ENCODE measurements around the gene ACAA2.
"Not testable (repeated sequence)": the region's sequence is repeated elsewhere in the genome, so short reads cannot be mapped to it uniquely, and the experiment has no call there.

Gene ACAA2

DNA sequence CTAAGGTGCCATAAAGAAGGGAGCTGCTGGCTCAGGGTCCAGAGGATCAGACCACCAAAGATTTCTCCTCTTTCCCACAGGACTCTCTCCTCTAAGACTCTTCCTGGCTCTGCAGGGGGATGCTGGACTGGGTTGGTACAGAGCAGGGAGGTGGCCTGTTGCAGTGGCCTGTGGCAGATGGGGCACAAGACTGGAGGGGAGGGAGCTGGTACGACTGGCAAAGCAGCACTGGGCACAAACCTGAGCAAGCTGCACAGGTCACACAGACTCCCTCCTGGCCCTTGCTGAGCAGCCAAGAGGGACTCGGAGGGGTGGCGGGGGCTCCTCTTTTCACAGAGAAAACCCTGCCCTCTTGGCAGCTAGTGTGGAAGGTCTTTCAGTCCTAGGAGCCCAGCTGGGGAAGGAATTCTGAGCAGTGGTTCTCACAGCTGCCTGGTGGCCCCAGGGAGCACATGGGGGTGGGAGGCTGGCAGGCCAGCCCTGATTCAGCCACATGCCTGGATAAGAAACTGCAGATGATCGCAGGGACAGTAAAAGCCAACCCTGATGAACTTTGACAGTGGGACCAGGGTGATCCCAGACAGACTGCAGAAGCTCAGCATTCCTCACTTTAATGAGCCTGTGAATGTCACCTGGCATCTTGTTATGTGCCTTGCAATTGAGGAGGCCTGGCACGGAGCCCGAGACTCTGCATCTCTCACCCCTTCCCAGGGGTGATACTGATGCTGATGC lies 32.5 kb upstream of the ACAA2 start:
- in situ Hi-C loops (cut with HindIII; ENCODE audit: low sequenced_read_pairs) = no loop called here

- in situ Hi-C loops (cut with HindIII; ENCODE audit: low sequenced_read_pairs) = no loop called here
Observed at GRCh38 chr18:49844903-49845302, 31.6 kb upstream of the ACAA2 start.

- in situ Hi-C loops (cut with HindIII; ENCODE audit: low sequenced_read_pairs) = no loop called here
Observed at GRCh38 chr18:49843778-49844625, 30.7 kb upstream of the ACAA2 start.

DNA sequence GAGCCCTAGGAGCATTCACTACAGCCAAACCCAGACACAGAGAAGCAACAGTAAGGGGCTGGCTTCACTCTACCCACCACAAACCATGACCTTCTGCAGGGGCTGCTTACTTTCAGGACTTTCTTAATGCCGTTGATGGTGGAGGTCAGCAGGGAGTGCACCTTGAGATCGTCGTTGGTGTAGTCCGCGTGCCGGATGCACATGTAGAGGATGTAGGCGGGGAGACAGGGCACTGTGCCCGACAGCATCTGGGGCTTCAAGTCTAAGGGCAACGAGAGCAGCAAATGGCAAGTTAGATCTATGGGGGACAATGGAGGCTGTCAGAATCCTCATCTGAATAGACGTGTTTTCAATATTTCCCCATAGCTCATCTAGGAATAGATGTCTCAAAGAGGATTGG lies 29.8 kb upstream of the ACAA2 start:
- in situ Hi-C loops (cut with HindIII; ENCODE audit: low sequenced_read_pairs) = no loop called here

DNA sequence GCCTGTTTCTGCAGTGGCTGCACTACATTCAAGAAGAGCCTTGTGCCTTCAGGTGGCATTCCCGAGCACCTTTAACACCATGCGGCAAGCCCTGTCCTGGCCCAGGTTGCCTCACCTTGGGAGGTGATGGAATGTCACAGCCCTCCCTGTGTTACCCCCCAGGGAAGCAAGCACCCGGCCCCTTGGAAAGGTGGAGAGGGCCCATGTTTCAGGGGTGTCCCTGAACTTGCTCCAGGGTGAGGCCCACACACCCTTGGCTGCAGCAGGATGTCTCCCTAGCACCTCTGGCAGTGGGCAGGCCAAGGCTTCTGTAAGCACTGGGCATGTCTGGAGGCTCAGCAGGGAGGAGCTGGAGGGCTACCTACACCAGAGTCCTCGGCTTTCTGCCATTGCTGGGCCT lies 29.3 kb upstream of the ACAA2 start:
- in situ Hi-C loops (cut with HindIII; ENCODE audit: low sequenced_read_pairs) = no loop called here

DNA sequence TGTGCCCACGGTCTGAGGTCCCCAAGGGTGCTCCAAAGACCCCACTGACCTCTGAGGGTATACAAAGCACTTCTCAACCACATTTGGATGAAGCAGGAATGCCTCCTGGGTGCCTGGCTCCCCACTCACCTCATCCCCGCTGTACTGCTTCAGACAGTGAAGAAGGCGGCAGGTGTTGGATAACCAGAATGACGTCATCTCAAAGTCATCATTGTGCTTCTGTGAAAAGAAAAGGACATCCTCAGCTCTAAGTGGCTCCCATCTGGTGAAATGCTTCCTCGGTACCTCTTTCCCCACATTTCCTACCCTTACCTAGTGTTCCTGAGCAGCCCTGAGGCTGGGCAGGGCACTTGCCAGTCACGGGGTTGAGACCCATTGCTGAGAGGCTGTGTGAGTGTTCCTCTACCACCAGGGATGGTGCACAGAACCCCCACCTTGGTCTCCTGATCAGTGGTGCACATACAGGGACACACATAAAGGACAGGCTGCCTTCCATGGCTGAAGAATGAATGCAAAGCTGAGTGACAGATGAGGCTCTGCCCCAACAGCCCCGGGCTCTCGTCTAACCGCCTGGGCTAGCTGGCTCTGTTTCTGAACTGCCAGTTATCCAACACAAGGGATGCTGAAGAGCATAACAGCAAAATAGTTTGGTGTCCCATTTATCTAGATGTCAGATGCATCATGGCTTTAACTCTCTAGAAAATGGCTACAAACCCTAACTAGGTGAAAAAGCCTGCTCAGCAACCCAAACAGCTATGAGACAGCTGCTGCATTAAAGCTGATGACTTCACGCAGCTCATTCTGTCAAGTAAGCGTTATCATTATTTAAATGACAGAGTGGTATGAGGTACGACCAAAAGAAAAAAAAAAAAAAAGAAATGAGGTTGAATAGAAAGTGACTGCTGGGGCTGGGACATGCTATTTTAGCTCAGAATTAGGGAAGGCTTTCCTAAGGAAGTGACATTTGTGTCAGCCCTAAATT lies 28.2 kb upstream of the ACAA2 start:
- in situ Hi-C loops (cut with HindIII; ENCODE audit: low sequenced_read_pairs) = no loop called here

GRCh38 chr18:49839012-49839411 lies 25.7 kb upstream of the ACAA2 start:
- in situ Hi-C loops (cut with HindIII; ENCODE audit: low sequenced_read_pairs) = no loop called here

GRCh38 chr18:49838381-49838780 lies 25.0 kb upstream of the ACAA2 start:
- in situ Hi-C loops (cut with HindIII; ENCODE audit: low sequenced_read_pairs) = no loop called here

DNA sequence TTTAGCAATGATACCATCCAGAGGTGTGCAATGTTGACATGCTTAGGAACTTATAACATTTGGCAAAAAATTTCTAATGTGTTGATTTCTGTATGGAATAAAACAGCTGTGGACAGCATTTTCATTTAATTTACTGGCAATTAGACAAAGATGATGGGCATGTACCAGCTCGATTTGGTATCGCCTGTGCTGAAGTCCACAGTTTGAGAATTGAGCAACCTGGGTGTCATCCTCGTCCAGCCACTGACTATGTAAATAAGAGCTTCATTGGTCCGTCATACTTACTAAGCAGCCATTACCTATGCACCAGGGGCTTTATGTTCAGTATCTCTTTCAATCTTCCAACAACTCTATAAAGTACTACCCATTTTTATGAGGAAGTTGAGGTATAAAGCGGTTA lies 24.6 kb upstream of the ACAA2 start:
- in situ Hi-C loops (cut with HindIII; ENCODE audit: low sequenced_read_pairs) = no loop called here

DNA sequence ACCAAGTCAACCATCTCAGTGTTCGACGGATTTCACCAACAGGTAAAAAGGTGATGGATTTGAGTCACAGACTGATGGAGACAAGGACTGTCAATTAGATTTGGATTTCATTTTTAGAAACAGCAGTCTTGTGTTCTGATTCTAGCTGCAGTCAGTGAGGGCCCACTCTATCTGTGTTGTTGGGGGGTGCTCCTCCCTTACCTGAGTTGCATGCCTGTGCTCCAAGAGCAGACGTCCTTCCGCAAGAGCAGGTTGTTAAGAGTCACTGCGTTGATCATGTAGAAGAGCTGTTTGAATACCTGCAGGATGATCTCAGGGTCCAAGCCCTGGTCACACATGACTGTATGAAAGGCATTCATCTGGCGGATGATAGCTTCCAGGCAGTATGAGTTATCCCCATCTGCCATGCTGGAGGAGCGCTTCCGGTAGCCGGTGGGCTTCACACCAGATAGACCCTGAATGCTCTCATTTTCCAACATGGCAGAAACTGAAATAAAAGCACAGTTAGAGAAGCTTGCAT lies 24.0 kb upstream of the ACAA2 start:
- in situ Hi-C loops (cut with HindIII; ENCODE audit: low sequenced_read_pairs) = not testable (repeated sequence)

DNA sequence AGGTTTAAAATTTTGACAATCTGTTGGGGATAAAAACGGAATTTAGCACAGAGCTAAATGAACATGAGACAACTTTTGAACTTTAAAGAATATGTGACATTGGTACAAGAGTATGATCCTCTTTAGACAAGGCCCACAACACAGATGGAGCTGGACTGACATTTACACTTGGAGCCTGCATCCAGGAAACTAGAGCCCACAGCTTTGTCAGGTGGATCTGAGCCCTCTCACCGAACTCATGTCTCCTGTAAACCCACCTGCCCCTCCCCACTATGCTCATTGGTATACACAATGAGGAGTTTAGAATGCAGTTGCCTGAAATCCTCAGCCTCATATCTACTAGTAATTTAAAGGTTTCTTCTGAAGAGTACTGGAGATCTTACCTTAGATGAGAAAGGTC lies 22.1 kb upstream of the ACAA2 start:
- in situ Hi-C loops (cut with HindIII; ENCODE audit: low sequenced_read_pairs) = no loop called here

DNA sequence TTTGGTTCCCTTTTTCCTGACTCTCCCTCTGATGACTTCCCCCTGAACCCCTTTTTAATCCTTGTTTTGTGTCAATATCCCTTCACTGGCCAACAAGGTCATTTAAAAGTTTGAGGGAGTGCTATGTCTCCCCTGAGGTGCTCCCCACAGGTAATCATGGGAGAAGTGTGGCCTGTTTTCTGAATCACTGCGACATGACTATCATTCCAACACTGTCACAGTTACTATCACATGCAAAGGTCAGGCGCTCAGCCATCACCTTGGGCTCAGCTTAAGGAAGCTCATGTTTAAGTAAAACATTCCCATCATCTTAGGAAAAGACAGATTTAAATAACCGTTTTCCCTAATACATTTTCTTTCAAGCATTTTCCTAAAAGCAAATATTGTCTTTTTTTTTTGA lies 20.9 kb upstream of the ACAA2 start:
- in situ Hi-C loops (cut with HindIII; ENCODE audit: low sequenced_read_pairs) = no loop called here

DNA sequence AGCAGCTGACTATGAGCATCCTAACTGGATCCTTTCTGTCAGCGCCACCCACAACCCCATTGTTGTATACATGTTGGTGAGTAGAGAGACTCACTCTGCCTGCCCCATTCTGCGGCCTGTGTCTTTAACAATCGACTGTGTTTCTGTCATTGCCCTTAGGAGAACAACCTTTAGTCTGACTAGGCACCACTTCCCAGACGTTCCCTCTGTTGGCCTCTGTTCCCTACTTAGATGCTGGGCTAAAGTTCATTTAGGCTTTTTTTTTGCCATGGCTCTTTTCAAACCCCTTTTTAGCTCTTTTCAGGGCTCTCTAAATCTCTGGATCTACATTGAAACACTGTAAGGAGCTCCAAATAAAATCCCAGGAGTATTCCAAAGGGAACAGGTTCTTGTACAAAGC lies 20.5 kb upstream of the ACAA2 start:
- in situ Hi-C loops (cut with HindIII; ENCODE audit: low sequenced_read_pairs) = no loop called here

DNA sequence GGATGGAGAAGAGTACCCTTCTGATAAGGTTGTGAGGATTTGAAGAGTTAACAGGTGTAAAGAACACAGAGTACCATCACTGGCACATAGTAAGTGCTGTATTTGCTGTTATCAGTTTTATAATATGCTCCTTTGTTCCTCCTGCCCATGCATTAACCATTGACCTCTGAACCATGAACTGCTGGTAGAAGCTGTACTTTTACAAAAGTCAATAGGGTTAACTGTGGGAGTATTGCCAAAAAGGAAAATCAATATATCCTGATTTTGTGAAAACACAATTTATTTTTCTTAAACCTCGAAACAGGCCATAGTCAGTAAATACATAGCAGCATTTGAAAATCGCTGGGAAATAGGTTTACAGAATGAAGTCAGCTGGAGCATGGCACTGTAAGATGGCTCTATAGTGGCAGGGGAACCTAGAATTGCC lies 18.9 kb upstream of the ACAA2 start:
- in situ Hi-C loops (cut with HindIII; ENCODE audit: low sequenced_read_pairs) = no loop called here

DNA sequence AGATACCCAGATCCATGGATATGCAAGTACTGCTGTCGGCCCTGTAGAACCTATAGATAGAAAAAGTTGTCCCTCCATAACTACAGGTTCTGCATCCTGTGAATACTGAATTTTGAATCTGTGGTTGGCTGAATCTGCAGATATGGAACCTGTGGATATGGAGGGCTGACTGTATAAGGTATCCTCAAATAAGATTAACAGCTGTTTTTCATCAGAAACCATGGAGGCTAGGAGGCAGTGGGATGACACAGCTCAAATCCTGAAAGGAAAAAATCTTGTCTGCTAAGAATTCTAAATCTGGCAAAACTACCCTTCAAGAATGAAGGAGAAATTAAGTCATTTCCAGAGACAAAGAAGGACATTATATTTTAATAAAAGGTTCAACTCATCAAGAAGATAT lies 14.7 kb upstream of the ACAA2 start:
- in situ Hi-C loops (cut with HindIII; ENCODE audit: low sequenced_read_pairs) = no loop called here

DNA sequence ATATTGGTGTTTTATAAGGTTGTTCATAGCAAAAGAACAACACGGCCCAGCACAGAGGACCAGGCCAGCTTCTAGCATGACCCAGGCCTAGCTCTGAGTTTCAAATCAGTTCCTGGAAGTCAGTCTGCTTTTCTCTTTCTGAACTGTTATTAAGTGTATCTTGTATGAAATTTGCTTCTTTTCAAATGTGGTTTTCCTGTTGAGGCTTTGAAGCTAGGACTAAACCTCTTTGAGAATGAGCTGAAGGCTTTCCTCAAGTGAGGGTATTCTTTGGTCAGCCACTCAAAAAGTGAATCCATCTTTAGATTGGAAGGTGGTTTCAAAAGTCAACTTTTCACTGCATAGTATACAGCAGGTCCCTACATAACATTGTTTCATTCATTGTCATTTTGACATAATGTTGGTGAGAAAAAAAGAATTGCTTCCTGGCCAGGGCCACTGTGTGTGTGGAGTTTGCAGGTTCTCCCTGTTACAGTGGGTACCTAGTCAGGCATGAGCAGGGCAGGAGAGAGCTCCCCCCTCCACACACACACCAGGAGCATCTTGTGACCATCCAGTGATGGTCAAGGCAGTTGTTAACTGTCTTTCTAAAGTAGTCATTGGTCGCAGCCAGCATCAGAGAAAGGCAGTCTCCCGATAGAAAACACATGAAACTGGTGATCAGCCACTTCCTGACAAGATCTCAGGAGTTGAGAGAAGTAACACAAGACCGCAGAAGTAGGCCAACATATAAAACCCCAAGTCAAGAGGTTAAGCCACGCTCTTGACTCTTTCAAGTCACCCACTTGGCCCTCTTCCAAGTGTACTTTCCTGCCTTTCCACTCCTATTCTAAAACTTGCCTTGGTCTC lies 6.7 kb upstream of the ACAA2 start:
- in situ Hi-C loops (cut with HindIII; ENCODE audit: low sequenced_read_pairs) = no loop called here

DNA sequence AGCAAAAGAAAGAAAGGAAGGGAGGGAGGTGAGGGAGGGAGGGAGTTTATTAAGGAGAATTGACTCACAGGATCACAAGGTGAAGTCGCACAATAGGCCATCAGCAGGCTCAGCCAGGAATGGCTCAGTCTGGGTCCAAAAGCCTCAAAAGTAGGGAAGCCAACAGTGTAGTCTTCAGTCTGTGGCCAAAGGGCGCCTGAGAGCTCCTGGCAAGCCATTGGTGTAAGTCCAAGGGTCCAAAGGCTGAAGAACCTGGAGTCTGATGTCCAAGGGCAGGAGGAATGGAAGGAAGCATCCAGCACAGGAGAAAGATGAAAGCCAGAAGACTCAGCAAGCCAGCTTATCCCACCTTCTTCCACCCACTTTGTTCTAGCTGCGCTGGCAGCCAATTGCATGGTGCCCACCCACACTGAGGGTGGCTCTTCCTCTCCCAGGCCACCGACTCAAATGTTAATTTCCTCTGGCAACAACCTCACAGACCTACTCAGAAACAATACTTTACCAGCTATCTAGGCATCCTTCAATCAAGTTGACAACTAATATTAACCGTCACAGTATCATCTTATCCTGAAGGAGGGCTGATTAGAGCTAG lies 5.8 kb upstream of the ACAA2 start:
- in situ Hi-C loops (cut with HindIII; ENCODE audit: low sequenced_read_pairs) = no loop called here

DNA sequence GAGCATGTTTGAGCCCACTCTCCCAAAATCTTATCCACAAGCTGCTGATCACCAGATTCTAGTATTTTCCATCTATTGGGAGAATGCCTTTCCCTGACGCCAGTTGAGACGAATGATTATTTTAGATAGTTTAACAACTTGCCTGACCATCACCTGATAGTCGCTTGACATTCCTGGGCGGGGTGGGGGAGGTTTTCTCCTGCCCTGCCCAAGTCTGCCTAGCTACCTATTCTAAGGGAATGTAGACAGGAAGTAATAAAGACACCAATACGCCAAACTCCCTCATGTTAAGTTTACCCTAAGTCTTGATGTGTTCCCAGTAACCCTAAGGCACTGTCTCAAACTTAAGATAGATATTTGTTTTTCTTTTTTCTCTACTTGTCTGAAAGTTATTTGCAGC lies 4.6 kb upstream of the ACAA2 start:
- in situ Hi-C loops (cut with HindIII; ENCODE audit: low sequenced_read_pairs) = no loop called here

DNA sequence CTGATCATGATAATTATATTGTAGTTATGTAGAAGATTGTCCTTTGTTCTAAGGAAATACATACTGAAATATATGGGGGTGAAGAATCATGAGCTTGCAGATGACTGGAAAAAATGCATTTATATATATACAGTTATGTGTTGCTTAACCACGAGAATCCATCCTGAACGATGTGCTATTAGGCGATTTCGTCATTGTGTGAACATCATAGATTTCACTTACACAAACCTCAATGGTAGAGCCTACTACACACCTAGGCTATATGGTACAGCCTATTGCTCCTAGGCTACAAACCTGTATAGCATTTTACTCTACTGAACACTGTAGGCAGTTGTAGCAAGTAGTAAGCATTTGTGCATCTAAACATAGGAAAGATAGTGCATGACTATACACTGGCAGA lies 2.6 kb upstream of the ACAA2 start:
- in situ Hi-C loops (cut with HindIII; ENCODE audit: low sequenced_read_pairs) = no loop called here

- in situ Hi-C loops (cut with HindIII; ENCODE audit: low sequenced_read_pairs) = no loop called here
Observed at GRCh38 chr18:49814147-49814499, 790 bp upstream of the ACAA2 start.
